ENCODE measurements around the gene PPP1R11. TPM values are rescaled to one million over a fixed set of nuclear protein-coding genes. Genes with fewer than 3 reads are reported as not detected.

Gene PPP1R11
- total and polyA plus RNA-seq, 9 of the 15 experiments (the other 6 are each of a cell fraction or from before 2014, with no cell fraction given) = 17.8 to 94.8 (median 44.6) TPM

GRCh38 chr6:30066577-30067459 is at the start of gene PPP1R11 (continued):
- TF ChIP-seq ZNF318 (IDR thresholded peaks at IDR 0.05; ENCODE audit: borderline replicate concordance in 1 of 2, low read depth in 1 of 2) (no peak; a peak in 2 of 4 replicates), ZNF384 (IDR thresholded peaks at IDR 0.05; ENCODE audit: low read depth, low read length) (0 out of 2 replicates have a peak, but pooled peaks have one; percentile 22), SETDB1 (IDR thresholded peaks at IDR 0.05; ENCODE audit: low read length) (peak; percentile 84), XRCC5 (IDR thresholded peaks at IDR 0.05; ENCODE audit: low read depth, low read length) (peak; percentile 85; the same call in 1 of the 2 replicates), PRPF4 (IDR thresholded peaks at IDR 0.05; ENCODE audit: insufficient read depth, low read depth, low read length, poor library complexity, severe bottlenecking) (no peak), FOXP1 (CRISPR knock-in tag; IDR thresholded peaks at IDR 0.05) (peak; percentile 27; the same call in 1 of the 2 replicates), KLF13 (tag; IDR thresholded peaks at IDR 0.05; ENCODE audit: borderline replicate concordance, low read depth) (peak; percentile 37; the same call in 1 of the 2 replicates), TCF7L2 (IDR thresholded peaks at IDR 0.05; ENCODE audit: low read depth, low read length) (peak; percentile 95), MTA1 (IDR thresholded peaks at IDR 0.05; ENCODE audit: borderline replicate concordance) (peak; percentile 29; the same call in 1 of the 2 replicates), CREB1 (IDR thresholded peaks at IDR 0.05) (peak; percentile 92), CREB1 (CRISPR knock-in tag; IDR thresholded peaks at IDR 0.05) (peak; percentile 94), MCM2 (IDR thresholded peaks at IDR 0.05; ENCODE audit: low read depth) (no peak), UBTF (IDR thresholded peaks at IDR 0.05; ENCODE audit: borderline replicate concordance in 1 of 2, low read depth in 2 of 2, low read length in 2 of 2) (peak; percentile 84 to 88; a peak in 2 of 4 replicates), MYBL2 (IDR thresholded peaks at IDR 0.05; ENCODE audit: low read depth) (no peak), MYBL2 (CRISPR knock-in tag; IDR thresholded peaks at IDR 0.05; ENCODE audit: borderline replicate concordance) (no peak), ZNF239 (CRISPR knock-in tag; IDR thresholded peaks at IDR 0.05) (0 out of 2 replicates have a peak, but pooled peaks have one; percentile 25)
